ENCODE results near the gene CACNA1H.

DNA sequence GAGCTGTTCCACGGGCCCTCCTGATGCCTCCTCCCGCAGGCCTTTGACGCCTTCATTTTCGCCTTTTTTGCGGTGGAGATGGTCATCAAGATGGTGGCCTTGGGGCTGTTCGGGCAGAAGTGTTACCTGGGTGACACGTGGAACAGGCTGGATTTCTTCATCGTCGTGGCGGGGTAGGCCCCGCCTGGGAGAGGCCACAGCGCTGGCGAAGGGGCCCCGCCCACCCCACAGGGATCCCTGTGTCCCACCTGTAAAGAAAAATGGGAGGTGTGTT is 42.4 kb downstream of the CACNA1H start:
- TF ChIP-seq, protein P1, sequence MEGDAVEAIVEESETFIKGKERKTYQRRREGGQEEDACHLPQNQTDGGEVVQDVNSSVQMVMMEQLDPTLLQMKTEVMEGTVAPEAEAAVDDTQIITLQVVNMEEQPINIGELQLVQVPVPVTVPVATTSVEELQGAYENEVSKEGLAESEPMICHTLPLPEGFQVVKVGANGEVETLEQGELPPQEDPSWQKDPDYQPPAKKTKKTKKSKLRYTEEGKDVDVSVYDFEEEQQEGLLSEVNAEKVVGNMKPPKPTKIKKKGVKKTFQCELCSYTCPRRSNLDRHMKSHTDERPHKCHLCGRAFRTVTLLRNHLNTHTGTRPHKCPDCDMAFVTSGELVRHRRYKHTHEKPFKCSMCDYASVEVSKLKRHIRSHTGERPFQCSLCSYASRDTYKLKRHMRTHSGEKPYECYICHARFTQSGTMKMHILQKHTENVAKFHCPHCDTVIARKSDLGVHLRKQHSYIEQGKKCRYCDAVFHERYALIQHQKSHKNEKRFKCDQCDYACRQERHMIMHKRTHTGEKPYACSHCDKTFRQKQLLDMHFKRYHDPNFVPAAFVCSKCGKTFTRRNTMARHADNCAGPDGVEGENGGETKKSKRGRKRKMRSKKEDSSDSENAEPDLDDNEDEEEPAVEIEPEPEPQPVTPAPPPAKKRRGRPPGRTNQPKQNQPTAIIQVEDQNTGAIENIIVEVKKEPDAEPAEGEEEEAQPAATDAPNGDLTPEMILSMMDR (IDR thresholded peaks at IDR 0.05) = no peak
- no peak for TF ChIP-seq EP300 (IDR thresholded peaks at IDR 0.05)
